Measurements from ENCODE around the gene SFXN2. TPM values are rescaled to one million over a fixed set of nuclear protein-coding genes. Genes with fewer than 3 reads are reported as not detected.

Gene SFXN2
- total RNA-seq, 4 donors from 2014 or later: 0.20 to 5.0 (median 0.76) TPM

DNA sequence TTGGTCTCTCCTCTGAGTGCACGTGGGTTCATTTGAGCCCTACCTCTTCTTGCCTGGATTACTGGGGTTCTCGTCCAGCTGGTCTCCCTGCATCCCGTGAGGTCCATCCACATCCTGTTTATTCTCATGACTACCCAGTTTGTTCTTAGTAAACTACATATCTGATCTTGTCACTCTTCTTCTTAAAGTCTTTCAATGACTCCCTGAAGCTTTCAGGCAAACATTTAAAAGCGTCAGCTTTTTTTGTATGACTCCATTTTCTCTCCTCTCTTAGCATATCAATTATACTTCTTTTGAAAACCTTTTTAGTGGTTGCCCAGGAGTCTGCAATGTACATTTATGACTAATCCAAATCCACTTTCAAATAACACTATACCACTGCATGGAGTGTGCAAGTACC is 7.5 kb downstream of the SFXN2 start:
- no peak for TF ChIP-seq CTCF (IDR thresholded peaks at IDR 0.05 in 4 of 5, conservative IDR thresholded peaks at IDR 0.05 in 1 of 5)
- DNase-seq (no peak), ATAC-seq (no peak)
- Histone ChIP-seq H3K4me1 (peaks cover 13 to 21% of the 10 kb centered on the region in 2 donors), H3K36me3 (no peaks in the 10 kb centered on the region), H3K27ac (no peak overlapping the region), H3K4me3 (no peak overlapping the region), H3K9me3 (no peaks in the 10 kb centered on the region), H3K27me3 (no peaks in the 10 kb centered on the region)
- in situ Hi-C loops (cut with MboI; ENCODE audit: low sequenced_read_pairs in 4 of 4) (loop anchor here in 3 of 4 donors (10.0 kb wide), 3 partner anchors 113 to 523 kb away; partner anchors contain the start of genes RPEL1 (in 2 of the 3) and CYP17A1 (in 1 of the 3)), intact Hi-C loops (cut with DNase I; ENCODE audit: low total_unique reads) (loop anchor here (10.0 kb wide), 1 partner anchor 343 kb away; no protein-coding TSS in a partner anchor)

DNA sequence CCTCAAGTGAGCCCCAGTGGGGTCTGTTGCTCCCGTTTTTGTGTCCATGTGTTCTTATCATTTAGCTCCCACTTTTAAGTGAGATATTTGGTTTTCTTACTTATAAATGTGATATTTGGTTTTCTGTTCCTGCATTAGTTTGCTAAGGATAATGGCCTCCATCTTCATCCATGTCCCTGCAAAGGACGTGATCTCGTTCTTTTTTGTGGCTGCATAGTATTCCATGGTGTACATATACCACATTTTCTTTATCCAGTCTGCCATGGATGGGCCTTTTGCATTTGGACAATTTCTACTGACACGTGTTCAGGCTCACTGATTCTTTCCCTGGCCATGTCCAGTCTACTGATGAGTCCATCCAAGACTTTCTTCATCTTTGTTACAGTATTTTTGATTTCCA is 9.6 kb downstream of the SFXN2 start:
- H3K4me1 ChIP-seq: peaks cover 0 to 6% of the 10 kb centered on the region in 2 donors

DNA sequence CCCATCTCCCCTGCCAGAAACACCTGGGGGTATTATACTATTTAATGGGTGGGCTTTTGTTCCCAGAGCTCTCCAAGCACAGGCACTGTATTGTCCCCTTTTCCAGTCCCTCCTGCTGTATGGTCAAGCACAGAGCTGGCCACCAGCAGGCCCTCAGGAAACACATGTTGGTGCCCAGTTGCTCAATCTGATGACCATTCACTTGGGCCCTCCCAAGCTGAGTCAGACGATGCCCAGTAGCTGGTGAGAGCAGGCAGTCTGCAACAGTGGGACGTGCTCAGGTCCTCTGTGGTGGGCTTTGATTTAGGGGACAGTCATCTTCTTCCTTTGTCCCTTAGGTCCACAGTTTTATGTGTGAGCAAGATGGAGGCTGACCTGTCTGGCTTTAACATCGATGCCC is 11.8 kb downstream of the SFXN2 start:
- ATAC-seq: peak in 1 of 2 donors; percentile 34
- Histone ChIP-seq H3K27me3 (no peaks in the 10 kb centered on the region), H3K27ac (no peak overlapping the region), H3K4me3 (no peak overlapping the region), H3K4me1 (peaks cover 0 to 4% of the 10 kb centered on the region in 2 donors), H3K36me3 (peaks cover 0 to 6% of the 10 kb centered on the region in 2 donors), H3K9me3 (no peaks in the 10 kb centered on the region)
- intact Hi-C loops (cut with DNase I; ENCODE audit: low total_unique reads): loop anchor here (5.0 to 10.0 kb wide), 3 partner anchors 126 to 521 kb away; partner anchors contain the start of genes BORCS7 and RPEL1
- TF ChIP-seq CTCF (IDR thresholded peaks at IDR 0.05 in 4 of 5, conservative IDR thresholded peaks at IDR 0.05 in 1 of 5) (no peak), POLR2A (IDR thresholded peaks at IDR 0.05) (no peak)
- DNase-seq: peak in 1 of 2 donors; percentile 48
- in situ Hi-C loops (cut with MboI; ENCODE audit: low sequenced_read_pairs in 4 of 4): loop anchor here (5.0 to 25.0 kb wide), 7 partner anchors 106 to 519 kb away; partner anchors contain the start of genes RPEL1 (in 4 of the 4) and CYP17A1 (in 1 of the 4)

More for the DNA sequence above, 9.6 kb downstream of the SFXN2 start:
- TF ChIP-seq CTCF (IDR thresholded peaks at IDR 0.05 in 4 of 5, conservative IDR thresholded peaks at IDR 0.05 in 1 of 5) (no peak), POLR2A (IDR thresholded peaks at IDR 0.05) (no peak)
- Histone ChIP-seq H3K4me3 (no peak overlapping the region), H3K27ac (no peak overlapping the region), H3K9me3 (no peaks in the 10 kb centered on the region), H3K36me3 (peaks cover 0 to 6% of the 10 kb centered on the region in 2 donors), H3K27me3 (no peaks in the 10 kb centered on the region)
- in situ Hi-C loops (cut with MboI; ENCODE audit: low sequenced_read_pairs in 4 of 4) (loop anchor here in 3 of 4 donors (10.0 kb wide), 3 partner anchors 111 to 521 kb away; partner anchors contain the start of genes RPEL1 (in 2 of the 3) and CYP17A1 (in 1 of the 3)), intact Hi-C loops (cut with DNase I; ENCODE audit: low total_unique reads) (loop anchor here (10.0 kb wide), 1 partner anchor 341 kb away; no protein-coding TSS in a partner anchor)
- DNase-seq (no peak), ATAC-seq (no peak)

DNA sequence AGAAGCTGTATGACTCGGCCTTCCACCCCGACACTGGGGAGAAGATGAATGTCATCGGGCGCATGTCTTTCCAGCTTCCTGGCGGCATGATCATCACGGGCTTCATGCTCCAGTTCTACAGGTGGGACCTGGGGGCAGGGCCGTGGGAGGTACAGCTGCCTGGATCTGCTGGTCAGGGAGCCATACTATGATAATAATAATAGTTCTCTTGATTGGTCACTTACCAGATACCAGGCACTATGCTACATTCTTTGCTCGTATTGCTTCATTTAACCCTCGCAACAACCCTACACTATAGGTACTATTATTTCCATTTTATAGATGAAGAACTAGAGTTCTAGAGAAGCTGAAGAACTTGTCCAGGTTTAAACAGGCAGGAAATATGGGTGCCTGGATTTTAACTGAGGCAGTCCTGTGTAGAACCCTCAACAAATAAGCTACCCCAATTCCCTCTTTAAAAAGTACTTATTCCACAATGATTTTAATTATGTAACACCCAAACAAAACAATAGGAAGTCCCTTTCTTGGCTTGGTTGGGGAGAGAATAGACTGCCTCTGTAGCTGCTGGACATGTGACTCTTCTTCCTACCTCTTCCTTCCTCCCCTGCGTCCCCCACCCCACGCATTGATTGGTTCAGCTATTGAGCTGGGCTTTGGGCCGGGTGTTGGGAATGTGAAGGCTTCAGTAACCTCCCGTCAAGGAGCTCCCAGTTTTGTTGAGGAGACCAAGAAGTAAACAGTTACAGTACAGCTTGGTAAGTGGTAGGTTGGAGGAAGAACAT is 12.8 kb downstream of the SFXN2 start:
- ATAC-seq: no peak
- H3K4me1 ChIP-seq: peaks cover 0 to 4% of the 10 kb centered on the region in 2 donors
- in situ Hi-C loops (cut with MboI; ENCODE audit: low sequenced_read_pairs in 4 of 4): loop anchor here (5.0 to 25.0 kb wide), 7 partner anchors 105 to 518 kb away; partner anchors contain the start of genes RPEL1 (in 4 of the 4) and CYP17A1 (in 1 of the 4)
- TF ChIP-seq CTCF (IDR thresholded peaks at IDR 0.05 in 4 of 5, conservative IDR thresholded peaks at IDR 0.05 in 1 of 5) (no peak), POLR2A (IDR thresholded peaks at IDR 0.05) (no peak)
- intact Hi-C loops (cut with DNase I; ENCODE audit: low total_unique reads): loop anchor here (5.0 to 10.0 kb wide), 3 partner anchors 125 to 520 kb away; partner anchors contain the start of genes BORCS7 and RPEL1
- no peaks in the 10 kb centered on the region for H3K27me3 ChIP-seq
- H3K27ac ChIP-seq: no peak overlapping the region
- H3K9me3 ChIP-seq: no peaks in the 10 kb centered on the region
- no peak overlapping the region for H3K4me3 ChIP-seq
- no peak for DNase-seq
- H3K36me3 ChIP-seq: peaks cover 0 to 6% of the 10 kb centered on the region in 2 donors

Measured in gastrocnemius medialis (tissue), 4 donors.